Measurements from ENCODE around the gene PPFIA2.

DNA sequence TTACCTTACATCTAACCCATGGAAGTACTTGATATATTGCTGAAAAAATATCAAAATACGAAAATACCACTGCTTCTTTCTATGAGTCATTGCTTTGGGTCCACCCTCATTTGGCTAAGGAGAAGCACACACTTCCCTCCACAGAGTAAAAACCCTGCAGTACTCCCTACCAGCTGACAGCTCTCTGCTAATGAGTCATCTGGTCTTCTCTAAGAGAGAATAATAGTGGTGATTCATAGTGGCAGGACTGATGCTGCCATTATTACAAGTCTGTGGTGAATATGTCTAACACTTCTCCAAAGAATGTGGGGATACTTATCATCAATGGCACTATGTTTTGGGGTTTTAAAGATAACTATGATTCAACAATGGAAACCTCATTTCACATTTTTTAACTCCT lies 90.7 kb downstream of the PPFIA2 start:
- TF ChIP-seq, protein P1, sequence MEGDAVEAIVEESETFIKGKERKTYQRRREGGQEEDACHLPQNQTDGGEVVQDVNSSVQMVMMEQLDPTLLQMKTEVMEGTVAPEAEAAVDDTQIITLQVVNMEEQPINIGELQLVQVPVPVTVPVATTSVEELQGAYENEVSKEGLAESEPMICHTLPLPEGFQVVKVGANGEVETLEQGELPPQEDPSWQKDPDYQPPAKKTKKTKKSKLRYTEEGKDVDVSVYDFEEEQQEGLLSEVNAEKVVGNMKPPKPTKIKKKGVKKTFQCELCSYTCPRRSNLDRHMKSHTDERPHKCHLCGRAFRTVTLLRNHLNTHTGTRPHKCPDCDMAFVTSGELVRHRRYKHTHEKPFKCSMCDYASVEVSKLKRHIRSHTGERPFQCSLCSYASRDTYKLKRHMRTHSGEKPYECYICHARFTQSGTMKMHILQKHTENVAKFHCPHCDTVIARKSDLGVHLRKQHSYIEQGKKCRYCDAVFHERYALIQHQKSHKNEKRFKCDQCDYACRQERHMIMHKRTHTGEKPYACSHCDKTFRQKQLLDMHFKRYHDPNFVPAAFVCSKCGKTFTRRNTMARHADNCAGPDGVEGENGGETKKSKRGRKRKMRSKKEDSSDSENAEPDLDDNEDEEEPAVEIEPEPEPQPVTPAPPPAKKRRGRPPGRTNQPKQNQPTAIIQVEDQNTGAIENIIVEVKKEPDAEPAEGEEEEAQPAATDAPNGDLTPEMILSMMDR (IDR thresholded peaks at IDR 0.05): no peak
- TF ChIP-seq POLR2A (IDR thresholded peaks at IDR 0.05): no peak

All from lower leg skin (tissue), 3 donors.